ENCODE results near the gene TPRN.

TPRN gene

DNA sequence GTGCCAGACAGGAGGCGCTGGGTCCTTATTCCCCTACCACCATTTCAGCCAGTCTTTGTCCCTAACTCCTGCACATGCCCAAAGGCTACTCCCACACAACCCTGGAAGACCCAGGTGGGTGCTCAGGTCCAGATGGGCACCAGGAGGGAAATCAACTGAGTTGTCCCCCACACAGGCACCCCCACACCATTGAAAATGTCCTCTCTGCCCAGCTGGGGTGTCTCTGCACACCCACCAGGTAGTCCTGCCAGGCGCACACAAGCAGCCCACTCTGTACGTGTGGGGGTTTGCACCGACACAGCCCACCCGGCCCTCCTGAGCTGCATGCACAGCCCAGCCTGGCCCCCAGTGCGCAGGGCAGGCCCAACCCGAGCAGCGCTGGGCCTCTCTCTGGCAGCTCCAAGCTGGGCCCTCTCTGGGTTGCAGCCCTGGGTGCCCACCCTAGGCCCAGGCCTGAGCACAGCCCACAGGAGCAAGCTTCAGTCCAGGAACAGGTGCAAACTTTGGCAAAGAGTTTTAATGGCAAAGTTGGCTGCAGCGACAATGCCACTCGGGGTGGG lies 19.3 kb upstream of the TPRN start:
- Histone ChIP-seq H3K4me3 (ENCODE audit: control insufficient read depth in 1 of 7, extremely low read depth in 1 of 7, insufficient read depth in 4 of 7, low read depth in 2 of 7, low read length in 6 of 7) (no peak overlapping the region), H3K36me3 (ENCODE audit: control insufficient read depth in 4 of 4, insufficient read depth in 4 of 4, low read length in 3 of 4) (peaks cover 0 to 29% (median 14%) of the 10 kb centered on the region in 4 experiments), H3K4me1 (ENCODE audit: control extremely low read depth in 1 of 4, control insufficient read depth in 4 of 4, insufficient read depth in 4 of 4, low read length in 3 of 4) (peaks cover 2 to 25% (median 22%) of the 10 kb centered on the region in 4 experiments), H3K27me3 (replicated peaks in 2 of 5; ENCODE audit: control insufficient read depth in 4 of 5, insufficient read depth in 5 of 5, low read length in 4 of 5) (no peaks in the 10 kb centered on the region), H3K9me3 (ENCODE audit: control extremely low read depth in 1 of 5, control insufficient read depth in 4 of 5, insufficient read depth in 2 of 5, low read depth in 1 of 5, low read length in 4 of 5) (no peaks in the 10 kb centered on the region), H3K27ac (ENCODE audit: insufficient read depth in 1 of 2, low read depth in 1 of 2, low read length in 2 of 2, poor library complexity in 1 of 2, severe bottlenecking in 2 of 2) (no peak overlapping the region)
- CTCF ChIA-PET, result interaction anchor here (0.7 to 1.5 kb wide), 3 partner anchors 13 to 44 kb away, joined by 3 to 5 read pairs (median 5); no protein-coding TSS in a partner anchor
- POLR2A ChIA-PET, result no interaction called here
- DNase-seq, result no peak
- 96% methylated on average over 9 of the region's 10 CpGs for WGBS (ENCODE audit: insufficient coverage)

DNA sequence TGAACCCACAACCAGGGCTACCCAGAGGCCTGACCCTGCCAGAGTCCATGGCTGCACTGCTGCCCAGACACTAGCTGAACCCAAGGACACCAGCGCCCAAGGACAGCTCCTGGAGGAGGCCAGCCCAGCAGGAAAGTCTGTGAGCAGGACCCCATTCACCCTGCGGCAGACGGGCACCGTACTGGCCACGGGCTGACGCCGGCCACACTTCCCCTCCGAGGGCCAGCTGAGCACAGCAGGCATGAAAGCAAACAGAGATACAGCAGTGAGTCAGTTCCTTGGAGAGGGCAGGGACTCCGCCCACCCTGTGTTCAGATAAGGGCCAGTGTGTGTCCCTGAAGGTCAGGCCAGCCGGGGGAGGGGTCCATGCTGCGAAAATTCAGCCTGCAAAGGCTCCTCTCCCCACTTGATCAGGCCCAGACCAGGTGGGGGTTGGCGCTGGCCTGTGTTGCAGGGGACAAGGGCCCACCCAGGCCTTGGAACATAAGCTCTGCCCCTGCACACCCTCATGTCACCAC lies 18.3 kb upstream of the TPRN start:
- 92% methylated on average over 11 of the region's 12 CpGs for WGBS (ENCODE audit: insufficient coverage)
- DNase-seq, result no peak
- Histone ChIP-seq H3K27me3 (replicated peaks in 2 of 5; ENCODE audit: control insufficient read depth in 4 of 5, insufficient read depth in 5 of 5, low read length in 4 of 5) (no peaks in the 10 kb centered on the region), H3K9me3 (ENCODE audit: control extremely low read depth in 1 of 5, control insufficient read depth in 4 of 5, insufficient read depth in 2 of 5, low read depth in 1 of 5, low read length in 4 of 5) (no peaks in the 10 kb centered on the region), H3K36me3 (ENCODE audit: control insufficient read depth in 4 of 4, insufficient read depth in 4 of 4, low read length in 3 of 4) (peaks cover 0 to 39% (median 17%) of the 10 kb centered on the region in 4 experiments), H3K4me1 (ENCODE audit: control extremely low read depth in 1 of 4, control insufficient read depth in 4 of 4, insufficient read depth in 4 of 4, low read length in 3 of 4) (peaks cover 0 to 17% (median 15%) of the 10 kb centered on the region in 4 experiments), H3K4me3 (ENCODE audit: control insufficient read depth in 1 of 7, extremely low read depth in 1 of 7, insufficient read depth in 4 of 7, low read depth in 2 of 7, low read length in 6 of 7) (no peak overlapping the region), H3K27ac (ENCODE audit: insufficient read depth in 1 of 2, low read depth in 1 of 2, low read length in 2 of 2, poor library complexity in 1 of 2, severe bottlenecking in 2 of 2) (peak overlapping the region in 1 of 2 experiments; percentile 67)
- POLR2A ChIA-PET, result no interaction called here
- CTCF ChIA-PET, result interaction anchor here (0.7 to 1.5 kb wide), 3 partner anchors 12 to 43 kb away, joined by 3 to 5 read pairs (median 5); no protein-coding TSS in a partner anchor

DNA sequence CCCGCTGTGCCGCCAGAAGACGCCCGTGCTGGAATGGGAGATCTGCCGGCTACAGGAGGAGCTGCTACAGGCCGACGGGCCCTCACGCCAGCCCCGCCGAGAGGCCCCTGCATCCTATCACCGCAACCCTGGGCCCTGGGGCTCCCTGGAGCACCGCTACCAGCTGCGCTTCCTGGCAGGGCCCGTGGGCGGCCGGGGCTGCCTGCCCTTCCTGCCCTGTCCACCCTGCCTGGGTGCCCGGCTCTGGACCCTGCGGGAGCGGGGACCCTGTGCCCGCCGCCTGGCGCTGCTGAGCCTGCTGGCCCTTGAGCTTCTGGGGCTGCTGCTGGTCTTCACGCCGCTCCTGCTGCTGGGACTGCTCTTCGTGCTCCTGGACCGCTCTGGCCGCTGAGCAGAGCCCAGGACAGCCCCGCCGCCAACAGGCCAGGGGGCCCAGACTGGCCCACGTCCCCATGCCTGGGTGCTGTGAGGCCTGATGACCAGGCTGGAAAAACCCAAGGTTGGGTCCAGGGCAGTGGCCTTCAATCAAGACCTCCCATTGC lies 17.7 kb upstream of the TPRN start:
- POLR2A ChIA-PET, result no interaction called here
- Histone ChIP-seq H3K27me3 (replicated peaks in 2 of 5; ENCODE audit: control insufficient read depth in 4 of 5, insufficient read depth in 5 of 5, low read length in 4 of 5) (no peaks in the 10 kb centered on the region), H3K27ac (ENCODE audit: insufficient read depth in 1 of 2, low read depth in 1 of 2, low read length in 2 of 2, poor library complexity in 1 of 2, severe bottlenecking in 2 of 2) (peak overlapping the region in 1 of 2 experiments; percentile 67), H3K4me3 (ENCODE audit: control insufficient read depth in 1 of 7, extremely low read depth in 1 of 7, insufficient read depth in 4 of 7, low read depth in 2 of 7, low read length in 6 of 7) (no peak overlapping the region), H3K9me3 (ENCODE audit: control extremely low read depth in 1 of 5, control insufficient read depth in 4 of 5, insufficient read depth in 2 of 5, low read depth in 1 of 5, low read length in 4 of 5) (no peaks in the 10 kb centered on the region), H3K36me3 (ENCODE audit: control insufficient read depth in 4 of 4, insufficient read depth in 4 of 4, low read length in 3 of 4) (peaks cover 0 to 44% (median 17%) of the 10 kb centered on the region in 4 experiments), H3K4me1 (ENCODE audit: control extremely low read depth in 1 of 4, control insufficient read depth in 4 of 4, insufficient read depth in 4 of 4, low read length in 3 of 4) (peaks cover 0 to 16% (median 15%) of the 10 kb centered on the region in 4 experiments)
- CTCF ChIA-PET, result interaction anchor here (0.9 kb wide), 1 partner anchor 14 kb away, joined by 3 read pairs; no protein-coding TSS in a partner anchor
- WGBS (ENCODE audit: insufficient coverage), result 95% methylated on average over 30 of the region's 30 CpGs
- DNase-seq, result no peak

DNA sequence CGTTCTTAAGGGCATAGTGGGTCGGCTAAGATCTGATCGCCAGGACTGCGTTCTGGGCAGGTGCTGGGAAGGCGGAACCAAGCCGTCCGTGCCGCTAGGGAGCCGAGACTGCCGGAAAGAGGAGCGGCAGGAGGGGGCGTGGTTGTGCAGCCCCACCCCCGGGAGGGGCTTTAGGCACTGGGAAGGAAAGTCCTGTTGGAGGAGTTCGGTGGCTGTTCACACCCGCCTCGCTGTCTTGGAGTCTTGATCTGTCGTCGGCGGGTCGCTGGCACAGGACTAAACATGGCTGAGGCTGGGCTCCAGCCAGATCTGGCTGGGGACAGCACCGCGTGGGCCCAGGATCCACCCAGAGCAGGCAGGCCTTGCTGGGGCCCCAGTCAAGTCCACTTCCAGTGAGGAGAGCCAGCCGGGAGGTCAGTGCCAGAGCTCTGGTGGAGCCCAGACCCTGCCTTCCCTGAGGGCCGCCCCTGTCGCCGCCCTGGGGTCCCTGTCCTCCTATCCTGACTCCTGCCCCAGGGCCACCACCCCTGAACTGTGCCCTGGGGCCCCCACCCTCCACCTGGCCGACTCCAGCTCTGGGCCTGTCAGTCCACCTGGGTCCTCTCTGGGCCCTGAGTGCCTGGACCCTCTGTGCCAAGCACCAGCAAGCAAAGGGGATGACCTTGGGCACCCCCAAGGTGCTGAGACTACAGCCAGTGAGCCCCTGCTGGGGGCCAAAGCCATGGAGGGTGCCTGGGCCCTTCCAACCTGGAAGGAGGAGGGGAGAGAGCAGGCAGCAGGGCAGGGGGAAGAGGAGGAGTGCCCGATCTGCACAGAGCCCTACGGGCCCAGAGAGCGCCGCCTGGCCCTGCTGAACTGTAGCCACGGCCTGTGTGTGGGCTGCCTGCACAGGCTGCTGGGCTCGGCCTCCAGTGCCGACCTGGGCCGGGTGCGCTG lies 17.0 kb upstream of the TPRN start:
- Histone ChIP-seq H3K27ac (ENCODE audit: insufficient read depth in 1 of 2, low read depth in 1 of 2, low read length in 2 of 2, poor library complexity in 1 of 2, severe bottlenecking in 2 of 2) (peak overlapping the region in 1 of 2 experiments; percentile 67), H3K27me3 (replicated peaks in 2 of 5; ENCODE audit: control insufficient read depth in 4 of 5, insufficient read depth in 5 of 5, low read length in 4 of 5) (no peaks in the 10 kb centered on the region), H3K4me1 (ENCODE audit: control extremely low read depth in 1 of 4, control insufficient read depth in 4 of 4, insufficient read depth in 4 of 4, low read length in 3 of 4) (peaks cover 0 to 9% (median 8%) of the 10 kb centered on the region in 4 experiments), H3K36me3 (ENCODE audit: control insufficient read depth in 4 of 4, insufficient read depth in 4 of 4, low read length in 3 of 4) (peaks cover 0 to 50% (median 17%) of the 10 kb centered on the region in 4 experiments), H3K9me3 (ENCODE audit: control extremely low read depth in 1 of 5, control insufficient read depth in 4 of 5, insufficient read depth in 2 of 5, low read depth in 1 of 5, low read length in 4 of 5) (no peaks in the 10 kb centered on the region), H3K4me3 (ENCODE audit: control insufficient read depth in 1 of 7, extremely low read depth in 1 of 7, insufficient read depth in 4 of 7, low read depth in 2 of 7, low read length in 6 of 7) (peak overlapping the region in 1 of 7 experiments; percentile 5)
- ChIA-PET POLR2A (no interaction called here), CTCF (interaction anchor here (0.9 to 1.6 kb wide), 3 partner anchors 11 to 29 kb away, joined by 3 to 4 read pairs (median 4); no protein-coding TSS in a partner anchor)
- DNase-seq, result no peak
- 78% methylated on average over 29 of the region's 36 CpGs for WGBS (ENCODE audit: insufficient coverage)

DNA sequence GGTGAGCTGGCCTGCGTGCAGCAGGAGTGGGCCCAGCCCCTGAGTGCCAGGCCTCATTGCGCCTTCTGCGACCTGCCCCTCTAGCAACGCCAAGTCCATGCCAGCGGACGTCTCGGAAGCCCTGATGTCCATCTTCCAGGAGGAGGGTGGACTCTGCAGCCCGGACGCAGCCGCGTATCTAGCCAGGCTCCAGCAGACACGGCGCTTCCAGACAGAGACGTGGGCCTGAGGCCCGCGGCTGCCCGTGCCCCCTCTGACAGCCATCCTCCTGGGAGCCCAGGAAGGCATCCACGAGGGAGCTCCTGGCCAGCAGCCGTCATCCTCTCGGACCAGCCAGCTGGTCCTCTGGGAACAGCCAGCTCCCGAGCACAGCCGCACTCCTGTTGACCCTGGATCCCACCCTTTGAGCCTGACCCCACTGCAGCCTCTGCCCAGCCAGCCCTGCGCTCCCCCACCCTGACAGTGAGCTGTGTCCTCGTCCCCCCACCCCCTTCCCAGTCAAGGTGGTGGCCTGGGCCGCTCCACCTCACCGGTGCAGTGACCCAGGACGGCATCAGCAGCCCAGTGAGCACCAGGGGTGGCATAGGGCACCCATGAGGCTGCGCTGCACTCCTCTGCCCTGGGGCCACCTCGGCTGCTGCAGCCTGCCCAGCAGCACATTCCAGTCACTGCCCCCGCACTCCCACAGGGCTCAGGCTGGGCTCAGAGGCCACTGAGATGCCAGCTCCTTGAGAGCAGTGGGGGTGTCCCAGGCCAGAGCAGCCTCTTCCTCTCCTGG lies 15.8 kb upstream of the TPRN start:
- Histone ChIP-seq H3K36me3 (ENCODE audit: control insufficient read depth in 4 of 4, insufficient read depth in 4 of 4, low read length in 3 of 4) (peaks cover 0 to 51% (median 17%) of the 10 kb centered on the region in 4 experiments), H3K4me3 (ENCODE audit: control insufficient read depth in 1 of 7, extremely low read depth in 1 of 7, insufficient read depth in 4 of 7, low read depth in 2 of 7, low read length in 6 of 7) (no peak overlapping the region), H3K27ac (ENCODE audit: insufficient read depth in 1 of 2, low read depth in 1 of 2, low read length in 2 of 2, poor library complexity in 1 of 2, severe bottlenecking in 2 of 2) (no peak overlapping the region), H3K27me3 (replicated peaks in 2 of 5; ENCODE audit: control insufficient read depth in 4 of 5, insufficient read depth in 5 of 5, low read length in 4 of 5) (no peaks in the 10 kb centered on the region), H3K9me3 (ENCODE audit: control extremely low read depth in 1 of 5, control insufficient read depth in 4 of 5, insufficient read depth in 2 of 5, low read depth in 1 of 5, low read length in 4 of 5) (no peaks in the 10 kb centered on the region), H3K4me1 (ENCODE audit: control extremely low read depth in 1 of 4, control insufficient read depth in 4 of 4, insufficient read depth in 4 of 4, low read length in 3 of 4) (peaks cover 0 to 2% (median under 1%) of the 10 kb centered on the region in 4 experiments)
- POLR2A ChIA-PET, result no interaction called here
- CTCF ChIA-PET, result interaction anchor here (1.0 to 1.6 kb wide), 4 partner anchors 10 to 45 kb away, joined by 3 to 5 read pairs (median 4); no protein-coding TSS in a partner anchor
- 96% methylated on average over 27 of the region's 30 CpGs for WGBS (ENCODE audit: insufficient coverage)
- no peak for DNase-seq

DNA sequence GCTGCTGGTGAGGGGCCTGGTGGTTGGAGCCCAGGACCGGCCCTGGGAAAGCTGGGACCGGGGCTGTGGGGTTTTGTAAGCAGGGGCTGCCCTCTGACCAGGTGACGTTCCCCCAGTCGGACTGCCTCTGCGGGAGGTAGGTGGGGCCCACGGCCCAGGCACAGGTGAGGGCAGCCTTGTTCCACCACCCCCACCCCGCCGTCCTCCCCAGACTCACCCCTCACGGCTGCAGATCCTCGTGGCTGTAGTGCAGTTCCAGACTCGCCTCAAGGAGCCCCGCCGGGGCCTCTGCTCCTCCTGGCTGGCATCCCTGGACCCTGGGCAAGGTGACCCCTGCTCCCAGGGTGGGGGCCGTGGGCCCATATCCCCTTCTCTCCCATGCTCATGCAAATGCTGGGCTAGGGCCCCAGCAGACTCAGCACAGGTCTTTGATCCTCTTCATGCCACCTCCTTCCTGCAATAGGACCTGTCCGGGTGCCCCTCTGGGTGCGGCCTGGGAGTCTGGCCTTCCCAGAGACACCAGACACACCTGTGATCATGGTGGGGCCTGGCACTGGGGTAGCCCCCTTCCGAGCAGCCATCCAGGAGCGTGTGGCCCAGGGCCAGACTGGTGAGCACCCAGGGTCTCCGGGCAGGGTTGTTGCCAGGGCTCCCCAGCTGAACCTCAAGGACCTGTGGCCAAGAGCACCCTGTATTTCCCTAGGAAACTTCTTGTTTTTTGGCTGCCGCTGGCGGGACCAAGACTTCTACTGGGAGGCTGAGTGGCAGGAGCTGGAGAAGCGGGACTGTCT lies 14.8 kb upstream of the TPRN start:
- Histone ChIP-seq H3K4me1 (ENCODE audit: control extremely low read depth in 1 of 4, control insufficient read depth in 4 of 4, insufficient read depth in 4 of 4, low read length in 3 of 4) (peaks cover 0 to 2% (median 0%) of the 10 kb centered on the region in 4 experiments), H3K27ac (ENCODE audit: insufficient read depth in 1 of 2, low read depth in 1 of 2, low read length in 2 of 2, poor library complexity in 1 of 2, severe bottlenecking in 2 of 2) (no peak overlapping the region), H3K4me3 (ENCODE audit: control insufficient read depth in 1 of 7, extremely low read depth in 1 of 7, insufficient read depth in 4 of 7, low read depth in 2 of 7, low read length in 6 of 7) (no peak overlapping the region), H3K27me3 (replicated peaks in 2 of 5; ENCODE audit: control insufficient read depth in 4 of 5, insufficient read depth in 5 of 5, low read length in 4 of 5) (no peaks in the 10 kb centered on the region), H3K36me3 (ENCODE audit: control insufficient read depth in 4 of 4, insufficient read depth in 4 of 4, low read length in 3 of 4) (peaks cover 0 to 55% (median 17%) of the 10 kb centered on the region in 4 experiments), H3K9me3 (ENCODE audit: control extremely low read depth in 1 of 5, control insufficient read depth in 4 of 5, insufficient read depth in 2 of 5, low read depth in 1 of 5, low read length in 4 of 5) (no peaks in the 10 kb centered on the region)
- ChIA-PET CTCF (interaction anchor here (1.0 to 1.1 kb wide), 2 partner anchors 11 to 44 kb away, joined by 3 to 5 read pairs; no protein-coding TSS in a partner anchor), POLR2A (interaction anchor here (1.0 kb wide), 1 partner anchor 12 kb away, joined by 3 read pairs; the partner anchor contains the start of gene RNF224)
- WGBS (ENCODE audit: insufficient coverage), result 96% methylated on average over 20 of the region's 22 CpGs
- DNase-seq, result no peak

Data from common myeloid progenitor, CD34-positive (primary cell).